Stimulated activated CD4-positive, alpha-beta T cell treated with anti-CD3 and anti-CD28 coated beads, Interleukin-1b, Interleukin-23, amount 100 ng/mL, for 4 hours (primary cell): Measurements from ENCODE around the gene FAM53C.
"Not testable (repeated sequence)": the region's sequence is repeated elsewhere in the genome, so short reads cannot be mapped to it uniquely, and the experiment has no call there.

Experiments
- DNase-seq, 2 donors: peaks; one replicate each; pipeline ENCODE4 v3.0.0-alpha.2; 2020; ENCODE audit warnings: low read depth in 2 of 2

The FAM53C gene

DNA sequence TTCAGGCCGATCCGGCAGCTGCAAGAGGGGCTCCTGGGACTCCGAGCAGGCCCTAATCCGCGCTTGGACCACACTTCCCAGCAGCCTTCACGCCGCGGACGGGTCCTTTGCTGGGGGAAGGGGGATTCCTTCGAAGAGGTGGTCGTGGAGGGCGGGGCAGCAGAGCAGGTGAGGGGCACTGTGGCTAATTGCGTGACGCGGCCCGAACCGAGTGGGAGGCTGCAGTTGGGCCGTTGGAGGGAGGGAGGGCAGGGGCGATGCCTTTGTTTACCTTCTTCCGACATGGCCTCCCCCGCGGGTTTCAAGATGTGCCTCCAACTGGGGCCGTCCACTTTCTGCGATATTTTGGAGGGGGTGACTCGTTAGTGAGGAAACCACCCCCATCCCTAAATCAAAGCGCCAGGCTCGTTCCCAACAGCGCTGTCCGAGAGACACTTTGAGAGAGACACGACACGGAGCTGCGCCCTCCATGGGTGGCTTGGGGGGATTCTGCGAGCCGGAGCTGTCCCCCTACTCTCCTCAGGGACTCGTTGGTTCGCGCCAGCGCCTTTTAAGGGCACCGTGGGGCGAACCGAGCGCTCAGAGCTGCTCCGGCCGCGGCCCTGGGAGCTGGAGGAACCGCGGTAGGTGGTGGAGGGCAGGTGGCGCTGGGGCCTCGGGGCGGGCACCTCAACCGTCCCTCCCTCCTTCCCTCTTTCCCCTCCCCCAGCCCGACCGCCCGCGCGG lies at the start of gene FAM53C:
Gene FAM53C, plus strand, starts transcription at position 582 of the 726 bp plus-strand sequence. CDS start 3,070 bp downstream, outside the sequence.
- peak; percentile 89 for DNase-seq

DNA sequence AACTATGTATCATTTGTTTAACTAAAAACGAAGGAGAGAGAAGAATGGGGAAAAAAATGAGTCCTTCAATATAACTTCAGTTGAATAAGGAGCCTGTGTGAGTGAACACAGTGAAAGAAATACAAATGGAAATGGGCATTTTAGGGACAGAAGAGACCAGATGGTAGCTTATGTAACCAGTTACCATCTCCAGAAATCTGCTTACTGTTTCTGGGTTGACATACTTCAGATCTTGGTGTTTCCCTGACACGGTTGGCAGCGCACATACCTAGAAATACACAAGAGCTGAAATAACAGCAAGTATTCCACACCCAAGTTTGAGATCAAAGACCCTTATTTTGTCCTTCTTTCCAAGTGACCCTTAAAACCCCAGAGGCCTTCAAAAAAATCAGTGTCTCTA lies 48.8 kb upstream of the FAM53C start:
- DNase-seq: no peak

DNA sequence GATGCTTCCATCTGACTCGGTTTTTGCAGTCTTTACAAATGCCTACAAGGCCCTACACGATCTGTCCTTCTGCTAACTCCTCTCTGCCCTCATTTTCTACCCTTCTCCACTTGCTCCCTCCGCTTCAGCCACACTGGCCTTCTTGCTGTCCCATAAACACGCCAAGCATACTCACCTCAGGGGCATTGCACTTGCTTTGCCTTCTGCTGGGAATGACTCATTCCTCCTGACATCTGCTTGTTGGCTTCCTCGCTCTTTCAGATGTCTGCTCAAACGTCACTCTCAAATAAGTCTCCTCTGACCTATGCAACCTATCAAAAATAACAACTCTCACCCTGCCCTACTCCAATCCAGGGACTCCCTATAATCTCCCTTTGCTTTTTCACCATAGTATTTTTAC lies 34.7 kb upstream of the FAM53C start:
- no peak for DNase-seq

DNA sequence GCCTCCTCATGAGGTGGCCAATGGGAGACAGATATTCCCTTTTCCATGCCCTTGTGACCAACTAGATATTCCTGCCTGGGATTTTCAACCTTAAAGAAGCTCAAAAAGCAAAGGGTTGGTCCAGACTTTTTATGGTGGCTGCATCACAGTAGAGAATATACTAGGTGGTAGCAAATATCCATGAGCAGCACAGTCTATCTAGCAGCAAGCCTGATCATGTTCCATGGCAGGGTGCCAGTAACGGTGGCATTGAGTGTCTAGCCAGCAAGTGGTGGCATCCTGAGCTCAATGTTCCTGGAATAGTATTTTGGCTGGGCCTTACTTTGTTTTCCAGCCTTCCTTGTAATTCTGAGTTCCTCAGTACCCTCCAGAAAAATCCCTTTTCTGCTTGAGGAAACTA lies 32.3 kb upstream of the FAM53C start:
- DNase-seq: no peak

DNA sequence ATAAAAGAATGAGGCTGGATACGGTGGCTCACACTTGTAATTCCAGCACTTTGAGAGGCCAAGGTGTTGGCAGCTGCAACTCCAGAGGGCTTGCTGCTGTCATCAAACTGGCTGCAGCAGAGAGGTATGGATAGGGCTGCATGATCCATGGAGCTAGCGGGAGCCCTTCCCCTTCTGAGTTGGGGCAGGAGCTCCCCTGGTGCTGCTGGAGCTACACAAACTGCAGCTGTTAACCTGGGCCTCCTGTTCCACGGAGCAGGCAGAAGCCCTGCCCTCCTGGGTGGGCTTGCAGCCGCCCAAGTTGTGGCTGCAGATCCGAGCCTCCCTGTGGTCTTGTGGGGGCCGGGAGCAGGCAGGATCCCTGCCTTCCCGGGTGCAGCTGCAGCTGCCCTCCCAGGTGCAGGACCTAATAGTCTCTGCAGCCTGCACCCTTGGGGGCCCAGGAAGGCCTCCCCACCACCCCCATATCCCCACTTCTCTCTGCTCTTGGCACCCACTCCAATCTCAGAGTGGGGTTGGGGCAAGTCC lies 22.3 kb upstream of the FAM53C start:
- DNase-seq: no peak

DNA sequence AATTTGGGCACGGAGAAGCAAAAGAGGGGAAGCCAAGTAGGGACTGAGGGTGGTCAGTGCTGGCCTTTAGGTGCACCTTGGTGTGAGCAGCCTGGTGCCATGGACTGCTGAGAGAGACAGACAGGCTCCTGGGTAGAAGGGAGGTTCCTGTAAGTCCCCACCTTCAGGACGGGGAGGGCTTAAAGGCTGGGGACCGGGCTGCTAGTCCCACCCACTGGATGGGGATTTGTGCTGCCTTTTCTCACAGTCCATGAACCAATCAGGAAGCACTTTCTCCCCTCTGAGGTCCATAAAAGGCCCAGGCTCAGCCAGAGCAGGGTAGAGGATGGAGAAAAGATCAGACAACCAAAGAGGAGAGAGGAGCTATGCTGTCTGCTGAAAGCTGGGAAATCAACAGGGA lies 21.7 kb upstream of the FAM53C start:
- DNase-seq: no peak

DNA sequence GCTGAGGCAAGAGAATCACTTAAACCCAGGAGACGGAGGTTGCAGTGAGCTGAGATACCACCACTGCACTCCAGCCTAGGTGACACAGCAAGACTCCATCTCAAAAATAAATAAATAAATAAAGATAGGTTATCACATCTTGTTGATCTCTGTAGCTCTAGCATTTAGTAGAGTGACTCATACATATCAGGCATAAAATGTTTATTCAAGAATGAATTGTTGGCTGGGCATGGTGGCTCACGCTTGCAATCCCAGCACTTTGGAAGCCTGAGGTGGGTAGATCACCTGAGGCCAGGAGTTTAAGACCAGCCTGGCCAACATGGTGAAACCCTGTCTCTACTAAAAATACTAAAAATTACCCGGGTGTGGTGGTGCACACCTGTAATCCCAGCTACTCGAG lies 19.9 kb upstream of the FAM53C start:
- DNase-seq: not testable (repeated sequence)

DNA sequence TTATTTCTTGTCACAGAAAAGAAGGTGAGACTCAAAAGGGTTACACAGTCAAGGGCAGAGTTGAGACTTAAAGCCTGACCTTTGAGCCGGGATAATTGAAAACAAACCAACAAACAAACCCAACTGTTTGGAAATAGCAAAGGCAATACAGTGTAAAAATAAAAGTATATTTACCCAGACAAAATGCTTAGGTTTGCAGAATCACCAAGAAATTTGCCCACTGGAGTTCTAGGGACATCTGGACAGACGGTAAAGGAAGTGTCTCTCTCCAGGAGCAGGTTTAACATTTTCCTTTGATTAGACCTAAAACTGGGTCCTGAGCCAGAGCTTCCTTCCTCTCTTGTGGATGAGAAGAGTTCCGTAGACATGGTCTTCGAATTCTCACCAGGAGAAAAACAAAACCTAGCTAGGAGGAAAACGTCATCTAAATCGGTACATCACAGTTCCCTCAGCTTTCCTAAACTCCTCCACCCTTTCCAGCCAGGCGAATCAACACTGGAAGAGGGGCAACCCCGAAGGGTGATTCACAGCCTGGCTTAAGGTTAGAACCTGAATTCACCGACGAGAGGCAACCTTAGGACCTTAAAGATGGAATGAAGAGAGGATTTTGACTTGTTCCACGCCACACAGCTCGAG lies 7.1 kb upstream of the FAM53C start:
- no peak for DNase-seq

DNA sequence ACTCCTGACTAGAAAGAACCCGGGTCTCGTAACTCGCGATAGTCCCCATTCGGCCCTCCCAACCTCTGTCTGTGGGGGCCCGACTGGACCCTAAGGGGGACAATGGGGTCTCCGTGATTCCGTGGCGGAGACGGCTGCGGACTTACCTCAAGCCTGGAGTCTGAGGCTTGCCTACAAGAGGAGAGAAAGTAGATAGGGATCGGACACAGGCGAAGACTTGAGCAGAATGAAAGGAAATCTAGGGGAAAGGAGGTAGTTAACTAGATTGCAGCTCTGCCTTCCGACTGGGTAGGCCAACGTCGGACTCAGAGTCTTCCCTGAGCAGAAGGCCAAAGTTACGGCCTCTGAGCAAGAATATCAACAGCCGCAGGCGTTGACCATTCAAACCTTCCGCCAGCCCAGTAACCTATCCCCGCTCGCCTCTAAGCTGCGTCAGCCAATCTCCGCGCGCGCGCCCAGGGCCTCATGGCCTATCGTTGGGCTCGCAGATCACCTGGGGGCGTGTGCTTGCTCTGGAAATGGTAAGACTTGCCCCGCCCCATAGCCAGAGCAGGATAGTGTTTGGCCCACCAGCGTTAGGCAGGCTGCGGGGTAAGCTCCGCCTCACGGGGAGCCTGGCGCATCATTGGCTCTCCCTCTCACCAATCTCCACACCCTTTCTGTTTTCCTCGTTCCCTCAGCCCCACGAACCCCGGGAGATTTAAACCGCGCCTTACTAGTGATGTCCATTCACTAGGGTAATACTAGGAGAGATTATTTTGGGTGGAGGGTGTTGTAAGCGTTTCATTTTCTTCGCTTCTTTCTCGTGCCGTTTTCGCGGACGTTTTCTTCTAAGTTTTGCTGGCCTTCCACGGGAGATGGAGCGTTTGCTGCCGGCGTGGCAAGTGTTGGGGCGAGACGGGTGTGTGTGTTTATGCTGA lies 6.4 kb upstream of the FAM53C start, which contains the start of gene CDC25C:
Gene CDC25C, minus strand, starts transcription at position 356 of the 920 bp plus-strand sequence. CDS start 624 bp downstream, outside the sequence.
- DNase-seq: peak; percentile 89 to 91

DNA sequence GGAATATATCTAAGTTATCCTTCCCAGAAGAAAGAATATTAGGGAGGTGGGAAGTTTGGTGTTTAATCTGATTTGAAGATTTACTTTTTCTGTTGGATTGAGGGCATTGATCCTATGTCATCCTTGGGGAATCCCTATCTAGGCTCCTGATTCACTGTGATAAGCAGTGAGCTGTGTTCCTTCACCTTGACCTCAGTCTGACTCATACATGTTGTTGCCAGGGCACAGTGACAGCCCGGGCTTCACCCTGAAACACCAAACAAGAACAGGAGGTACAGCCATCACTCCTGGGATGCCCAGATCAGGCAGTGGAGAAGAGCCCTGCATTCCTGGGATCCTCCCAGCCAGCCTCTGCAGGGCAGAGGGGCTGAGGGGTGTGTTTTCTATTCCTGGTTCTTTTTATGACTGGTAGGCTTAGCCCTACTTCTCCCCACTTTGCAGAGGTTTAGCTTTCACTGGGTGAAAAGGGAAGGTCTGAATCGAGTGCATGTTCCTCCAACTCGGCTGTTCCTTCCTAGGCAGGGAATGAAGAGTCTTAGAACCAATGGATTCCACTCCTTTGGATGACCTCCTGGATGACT lies 3.1 kb upstream of the FAM53C start:
- no peak for DNase-seq

DNA sequence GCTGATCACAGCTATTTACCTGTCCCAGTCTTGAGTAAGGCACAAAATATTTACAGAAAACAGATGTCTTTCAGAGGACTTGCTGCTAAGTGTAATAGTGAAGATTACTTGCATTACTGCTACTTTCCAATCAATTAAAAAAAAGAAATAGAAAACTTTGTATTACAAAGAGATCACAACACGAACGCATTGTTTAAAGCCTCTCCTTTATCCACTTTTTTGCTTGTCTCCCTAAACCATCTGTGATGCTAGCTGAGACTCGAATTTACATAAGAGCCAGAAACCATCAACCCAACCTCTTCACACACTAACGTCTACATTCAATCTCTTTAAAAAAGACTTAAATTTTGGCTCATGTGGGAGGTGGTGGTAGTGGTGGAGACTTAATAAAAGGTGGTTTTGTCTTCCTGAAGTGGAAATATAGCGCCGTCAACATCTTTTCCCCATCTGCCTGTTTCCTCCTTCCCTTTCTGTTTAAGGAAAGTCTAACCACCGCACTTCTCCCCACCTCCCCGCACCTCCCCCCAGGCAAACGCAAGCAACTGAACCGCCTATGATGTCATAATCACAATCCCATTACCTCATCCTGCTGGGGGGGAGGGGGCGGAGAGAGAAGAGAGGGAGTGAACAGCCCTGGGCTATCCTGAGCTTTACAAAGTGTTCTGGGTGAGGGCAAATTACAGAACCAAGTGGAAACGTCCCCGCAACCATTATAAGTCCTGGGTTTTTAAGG lies 948 bp upstream of the FAM53C start:
- DNase-seq: no peak

DNA sequence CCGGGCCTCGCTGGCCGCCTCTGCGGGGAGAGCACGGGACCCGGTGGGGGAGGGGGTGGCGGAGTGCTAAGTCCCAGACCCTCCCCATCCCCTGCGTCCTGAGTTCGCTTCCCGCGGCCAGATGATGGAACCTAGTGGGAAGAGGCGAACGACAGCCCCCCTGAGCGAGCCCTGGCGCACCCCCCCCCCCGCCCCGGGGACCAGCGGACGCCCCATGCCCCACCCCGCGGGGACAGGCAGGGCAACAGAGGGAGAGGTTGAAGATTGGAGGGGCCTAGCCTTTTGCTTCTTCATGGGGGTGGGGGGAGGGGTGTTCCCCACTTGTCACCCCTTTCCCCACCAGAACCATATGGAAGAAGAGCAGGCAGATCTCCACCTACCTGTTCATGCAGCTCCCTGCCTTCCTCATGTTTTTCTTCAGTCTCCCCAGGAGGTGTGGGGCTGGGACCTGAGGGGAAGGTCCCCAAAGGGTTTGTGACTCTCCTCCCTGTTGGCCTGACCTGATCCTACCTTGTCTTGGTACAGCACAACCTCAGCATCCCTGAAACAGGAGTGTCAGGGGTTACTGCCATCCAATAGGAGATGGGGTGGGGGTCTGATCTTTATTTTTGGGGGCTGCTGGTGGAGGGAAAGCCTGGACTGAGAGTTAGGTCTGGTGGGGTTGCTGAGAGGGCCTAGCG lies 485 bp downstream of the FAM53C start:
- DNase-seq: no peak

DNA sequence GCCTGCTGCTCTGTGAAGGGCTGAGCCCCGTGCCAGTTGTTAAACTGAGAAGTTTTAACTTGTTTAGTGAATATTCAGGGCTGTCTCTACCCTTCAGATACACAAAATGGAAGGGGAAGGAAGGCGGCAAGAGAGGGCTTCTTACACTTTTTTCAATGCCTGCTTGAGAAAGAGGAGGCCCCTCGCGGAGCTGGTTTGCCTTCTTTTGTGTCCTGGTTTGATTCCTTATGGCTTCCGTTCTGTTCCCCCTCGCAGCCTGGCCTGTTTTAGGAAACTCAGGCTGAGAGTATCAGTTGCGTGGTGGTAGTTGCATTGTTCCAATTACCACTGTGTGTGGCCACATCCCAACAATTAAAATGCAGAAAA lies 1.0 kb downstream of the FAM53C start:
- no peak for DNase-seq

DNA sequence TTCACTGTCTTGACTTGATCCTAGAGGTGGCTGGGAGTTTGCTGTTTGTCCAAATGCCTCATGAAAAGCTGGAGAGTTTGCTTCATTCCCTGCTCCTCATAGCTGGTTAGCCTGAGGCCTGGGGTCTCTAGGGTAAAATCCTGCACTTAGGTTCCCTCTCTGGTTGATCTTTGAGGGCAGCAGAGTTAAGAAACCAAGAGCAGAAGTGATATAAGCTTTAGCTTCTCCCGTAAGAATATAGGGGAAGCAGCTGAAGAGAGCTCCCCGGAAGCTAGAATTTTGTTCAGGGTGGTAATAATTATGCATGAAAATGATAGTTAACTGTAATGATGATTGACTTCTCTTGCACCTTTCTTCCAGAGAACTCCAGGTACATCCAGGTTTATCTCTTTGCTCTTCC lies 1.4 kb downstream of the FAM53C start:
- DNase-seq: no peak

DNA sequence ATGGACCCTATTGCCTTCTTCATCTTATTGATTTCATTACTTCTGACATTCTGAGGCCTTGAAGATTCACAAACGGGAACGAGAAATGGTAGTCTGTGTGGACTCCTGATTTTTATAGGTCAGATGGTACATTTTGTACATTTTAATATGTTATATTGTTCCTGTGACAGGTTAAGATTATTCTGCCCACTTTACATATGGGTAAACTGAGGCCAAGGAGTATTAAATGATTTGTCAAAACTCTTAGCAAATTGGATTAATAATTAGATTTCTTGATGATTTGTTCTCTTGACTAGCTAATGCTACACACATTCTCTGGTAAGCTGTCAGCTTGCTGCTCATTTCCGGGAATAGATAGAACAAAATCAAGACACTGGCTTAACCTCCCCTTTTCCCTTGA lies 1.9 kb downstream of the FAM53C start:
- DNase-seq: no peak

DNA sequence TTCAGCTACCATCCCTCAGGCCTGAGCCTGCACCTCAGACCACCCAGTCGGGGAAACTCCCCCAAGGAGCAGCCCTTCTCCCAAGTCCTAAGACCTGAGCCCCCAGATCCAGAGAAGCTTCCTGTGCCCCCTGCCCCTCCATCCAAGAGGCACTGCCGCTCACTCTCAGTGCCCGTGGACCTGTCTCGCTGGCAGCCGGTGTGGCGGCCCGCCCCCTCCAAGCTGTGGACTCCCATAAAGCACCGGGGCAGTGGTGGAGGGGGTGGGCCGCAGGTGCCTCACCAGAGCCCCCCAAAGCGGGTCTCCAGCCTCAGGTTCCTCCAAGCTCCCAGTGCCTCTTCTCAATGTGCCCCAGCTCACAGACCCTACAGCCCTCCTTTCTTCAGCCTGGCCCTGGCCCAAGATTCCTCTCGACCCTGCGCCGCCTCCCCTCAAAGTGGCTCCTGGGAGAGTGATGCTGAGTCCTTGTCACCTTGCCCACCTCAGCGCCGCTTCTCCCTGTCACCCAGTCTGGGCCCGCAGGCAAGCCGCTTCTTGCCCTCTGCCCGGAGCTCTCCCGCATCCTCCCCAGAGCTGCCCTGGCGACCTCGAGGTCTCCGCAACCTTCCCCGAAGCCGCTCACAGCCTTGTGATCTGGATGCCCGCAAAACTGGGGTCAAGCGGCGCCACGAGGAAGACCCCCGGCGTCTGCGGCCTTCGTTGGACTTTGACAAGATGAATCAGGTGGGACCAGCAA lies 7.0 kb downstream of the FAM53C start:
- DNase-seq: no peak

DNA sequence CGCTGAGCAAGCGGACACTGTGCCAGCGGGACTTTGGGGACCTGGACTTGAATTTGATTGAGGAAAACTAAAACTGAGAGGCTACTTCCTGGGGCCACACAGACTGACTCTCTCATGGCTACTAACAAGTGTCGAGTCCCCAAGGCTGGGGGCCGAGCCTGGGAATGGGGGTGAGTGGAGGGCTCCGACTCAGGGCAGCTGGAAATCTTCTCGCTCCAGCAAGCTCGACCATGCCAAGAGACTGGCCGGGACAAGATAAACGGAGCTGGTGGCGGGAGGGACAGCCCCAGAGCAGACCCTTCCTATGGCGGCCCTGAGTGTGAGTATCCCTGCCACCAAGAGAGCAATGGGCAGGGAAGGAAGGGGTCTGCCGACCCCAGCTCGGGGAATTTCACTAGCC lies 8.8 kb downstream of the FAM53C start:
- DNase-seq: no peak

DNA sequence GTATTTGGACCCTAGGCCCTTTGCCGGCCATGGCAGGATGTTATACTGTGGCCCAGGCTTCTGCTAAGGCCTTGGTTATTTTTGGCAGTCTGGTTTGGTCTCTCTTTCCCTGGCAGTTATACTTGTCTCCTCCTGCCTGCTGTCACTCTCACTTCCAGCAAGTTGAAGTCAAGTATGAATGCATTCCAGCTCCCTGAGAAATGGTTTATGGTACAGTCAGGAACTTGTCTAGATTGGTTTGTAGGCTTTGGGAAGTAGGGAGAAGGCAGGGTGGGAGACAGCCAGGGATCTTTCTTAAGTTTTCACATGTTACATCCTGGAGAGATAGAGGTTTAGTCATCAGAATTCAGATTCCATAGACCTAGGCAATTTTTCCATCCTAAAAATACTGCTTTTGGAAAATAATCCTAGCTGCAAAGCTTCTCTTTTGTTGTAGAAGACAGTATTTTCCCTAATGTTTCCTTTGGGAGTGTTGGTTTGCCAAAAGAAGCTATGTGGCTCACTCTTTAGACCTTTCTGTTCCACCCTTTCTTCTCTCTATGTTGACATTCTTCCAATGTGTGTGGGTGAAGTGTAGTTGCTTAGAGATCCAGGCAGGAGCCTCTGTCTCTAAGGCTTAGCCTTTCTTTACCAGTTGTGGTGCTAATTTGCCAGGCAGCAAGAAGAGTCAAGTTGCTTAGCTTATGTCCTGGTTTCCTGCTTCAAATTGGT lies 11.9 kb downstream of the FAM53C start:
- no peak for DNase-seq

DNA sequence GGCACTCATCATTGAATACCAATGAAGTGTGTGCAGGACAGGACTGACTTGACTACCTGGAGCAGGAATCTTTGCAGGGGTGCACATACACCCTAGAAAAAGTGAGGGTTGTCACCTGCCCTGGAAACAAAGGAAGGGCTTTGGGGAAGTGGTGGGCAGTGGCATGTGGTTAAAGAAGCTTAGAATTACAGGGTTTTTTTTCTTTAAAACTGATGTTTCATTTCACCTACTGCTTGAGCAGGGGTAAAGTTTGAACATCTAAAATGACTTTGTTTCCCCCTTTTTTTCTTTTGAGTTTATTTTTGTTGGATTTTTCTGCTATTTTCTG lies 12.5 kb downstream of the FAM53C start:
- no peak for DNase-seq
